GM21423 (cell line): ENCODE results near the gene KLHL24.
"Not testable (repeated sequence)": the region's sequence is repeated elsewhere in the genome, so short reads cannot be mapped to it uniquely, and the experiment has no call there.

Experiments
- ATAC-seq: cut with Tn5 transposase; IDR thresholded peaks from one replicate; pipeline ENCODE4 v1.9.1; 2021; ENCODE audit warnings: mild to moderate bottlenecking, moderate library complexity; ENCODE audit not compliant: unreplicated experiment

Gene KLHL24, protein sequence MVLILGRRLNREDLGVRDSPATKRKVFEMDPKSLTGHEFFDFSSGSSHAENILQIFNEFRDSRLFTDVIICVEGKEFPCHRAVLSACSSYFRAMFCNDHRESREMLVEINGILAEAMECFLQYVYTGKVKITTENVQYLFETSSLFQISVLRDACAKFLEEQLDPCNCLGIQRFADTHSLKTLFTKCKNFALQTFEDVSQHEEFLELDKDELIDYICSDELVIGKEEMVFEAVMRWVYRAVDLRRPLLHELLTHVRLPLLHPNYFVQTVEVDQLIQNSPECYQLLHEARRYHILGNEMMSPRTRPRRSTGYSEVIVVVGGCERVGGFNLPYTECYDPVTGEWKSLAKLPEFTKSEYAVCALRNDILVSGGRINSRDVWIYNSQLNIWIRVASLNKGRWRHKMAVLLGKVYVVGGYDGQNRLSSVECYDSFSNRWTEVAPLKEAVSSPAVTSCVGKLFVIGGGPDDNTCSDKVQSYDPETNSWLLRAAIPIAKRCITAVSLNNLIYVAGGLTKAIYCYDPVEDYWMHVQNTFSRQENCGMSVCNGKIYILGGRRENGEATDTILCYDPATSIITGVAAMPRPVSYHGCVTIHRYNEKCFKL

DNA sequence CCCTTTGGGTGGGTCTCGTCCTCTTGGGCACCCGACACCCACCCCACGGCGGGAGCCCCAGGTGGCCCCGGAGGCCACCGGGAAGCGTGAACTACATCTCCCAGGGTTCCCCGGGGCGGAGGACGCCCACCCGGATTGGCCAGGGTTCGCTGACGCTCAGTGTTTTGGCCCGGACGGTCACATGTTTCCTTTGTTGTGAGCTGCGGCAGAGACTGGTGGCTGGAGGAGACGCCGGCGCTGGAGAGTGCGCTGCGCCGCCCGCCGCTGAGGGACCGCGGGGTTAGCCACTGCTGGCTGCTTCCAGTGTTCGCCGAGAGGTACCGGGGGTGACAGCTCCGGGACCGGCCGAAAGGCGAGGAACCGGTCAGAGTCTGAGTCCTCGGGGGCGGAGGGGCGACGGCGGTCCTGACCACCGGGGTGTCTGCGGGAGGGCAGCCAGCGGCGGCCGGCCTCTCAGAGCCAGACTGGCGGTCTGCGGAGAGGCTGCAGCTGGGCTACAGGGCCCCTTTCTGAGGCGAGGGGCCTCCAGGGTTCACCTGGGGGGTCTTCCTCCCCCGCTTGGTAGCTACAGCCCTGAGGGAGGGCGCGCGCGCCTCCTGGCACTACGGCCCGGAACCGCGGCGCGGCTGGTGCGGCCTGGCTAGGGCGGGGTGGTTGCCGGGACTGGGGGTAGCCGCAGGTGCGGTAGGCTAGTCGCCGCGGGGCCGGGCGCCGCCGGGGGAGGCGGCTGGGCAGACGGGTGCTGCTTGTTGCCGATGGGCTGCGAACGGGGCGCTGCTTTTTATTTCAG lies at the start of gene KLHL24:
Gene KLHL24 (plus strand): TSS at position 193 of the 790 bp plus-strand sequence. CDS start 14,734 bp downstream, outside the sequence.
- peak; percentile 89 for ATAC-seq

DNA sequence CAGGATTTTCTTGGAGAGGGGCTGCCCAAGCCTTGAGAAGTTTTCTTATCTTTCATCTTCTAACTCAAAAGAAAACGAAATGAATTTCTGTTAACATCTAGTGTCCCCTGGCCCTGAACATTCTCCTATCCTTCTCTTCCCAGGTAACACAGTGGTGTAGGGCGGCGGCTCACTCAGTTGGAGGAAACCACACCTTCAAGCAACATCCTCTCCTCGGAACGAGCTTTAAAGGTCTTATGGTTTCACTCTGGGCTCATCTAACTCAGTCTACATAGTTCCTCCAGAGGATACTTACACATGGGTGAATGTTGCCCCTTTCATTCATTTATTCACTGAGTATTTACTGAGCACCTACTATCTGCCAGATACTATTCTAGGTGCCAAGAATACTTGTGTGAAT lies 48.9 kb upstream of the KLHL24 start:
- ATAC-seq: no peak

DNA sequence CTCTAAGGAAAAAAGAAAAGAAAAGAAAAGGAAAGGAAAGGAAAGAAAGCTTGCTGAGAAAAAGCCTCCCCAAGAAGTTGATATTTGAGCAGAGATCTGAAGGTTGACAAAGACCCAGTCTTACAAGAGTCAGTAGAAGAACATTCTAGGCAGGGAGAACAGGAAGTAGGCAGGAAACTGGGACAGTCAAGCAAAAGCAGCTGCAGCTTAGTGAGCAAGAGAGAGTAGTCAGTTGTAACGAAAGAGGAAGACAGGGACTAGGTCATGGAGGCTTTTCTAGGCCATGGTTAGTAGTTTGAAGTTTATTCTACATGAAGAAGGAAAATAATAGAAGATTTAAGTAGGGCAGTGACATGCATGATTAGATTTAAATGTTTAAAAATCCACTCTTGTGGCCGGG lies 48.1 kb upstream of the KLHL24 start:
- no peak for ATAC-seq

DNA sequence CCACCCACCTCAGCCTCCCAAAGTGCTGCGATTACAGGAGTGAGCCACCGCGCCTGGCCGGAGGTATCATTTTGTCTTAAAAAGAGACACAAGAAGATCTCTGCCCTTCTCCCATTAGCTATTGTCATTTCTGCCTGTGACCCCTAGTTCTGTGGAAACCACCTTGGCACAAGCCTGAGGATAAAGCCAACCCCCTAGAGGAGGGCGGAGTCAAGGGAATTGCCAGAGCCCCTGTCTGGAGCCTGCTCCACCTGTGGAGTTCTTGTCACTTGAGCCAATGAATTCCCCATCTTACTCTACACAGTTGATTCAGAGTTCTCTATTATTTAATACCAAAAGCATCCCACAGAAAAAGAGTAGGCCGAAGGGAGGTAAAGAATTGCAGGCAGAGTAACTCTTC lies 45.0 kb upstream of the KLHL24 start:
- ATAC-seq: no peak

DNA sequence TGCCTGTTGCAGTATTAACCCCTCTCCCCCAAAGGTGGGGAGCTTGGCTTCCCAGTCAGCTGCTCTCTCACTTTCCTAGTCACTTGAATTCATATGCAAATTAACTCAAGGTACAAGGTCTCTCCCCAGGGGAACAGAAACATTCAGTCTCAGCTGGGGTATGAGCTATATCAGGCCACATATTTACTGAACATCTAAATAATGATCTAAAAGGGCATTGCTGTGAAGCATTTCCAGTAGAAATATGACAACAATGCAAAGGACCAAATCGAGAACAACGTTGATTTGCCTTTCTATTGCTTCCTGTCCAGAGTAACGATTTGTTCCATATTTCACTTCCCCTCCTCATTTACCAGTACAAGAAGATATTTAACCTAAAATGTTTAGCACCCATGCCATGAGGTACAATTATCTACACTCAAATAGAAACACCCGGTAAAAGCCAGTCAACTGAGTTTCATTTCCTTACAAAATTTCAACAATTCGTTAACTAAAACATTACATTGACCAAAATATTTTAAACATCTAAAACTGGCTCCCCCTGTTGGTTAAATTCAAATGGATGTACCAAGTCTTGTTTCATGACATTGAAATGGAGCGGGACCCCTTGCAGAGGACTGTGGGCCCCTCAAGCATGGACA lies 43.4 kb upstream of the KLHL24 start:
- peak; percentile 96 for ATAC-seq

DNA sequence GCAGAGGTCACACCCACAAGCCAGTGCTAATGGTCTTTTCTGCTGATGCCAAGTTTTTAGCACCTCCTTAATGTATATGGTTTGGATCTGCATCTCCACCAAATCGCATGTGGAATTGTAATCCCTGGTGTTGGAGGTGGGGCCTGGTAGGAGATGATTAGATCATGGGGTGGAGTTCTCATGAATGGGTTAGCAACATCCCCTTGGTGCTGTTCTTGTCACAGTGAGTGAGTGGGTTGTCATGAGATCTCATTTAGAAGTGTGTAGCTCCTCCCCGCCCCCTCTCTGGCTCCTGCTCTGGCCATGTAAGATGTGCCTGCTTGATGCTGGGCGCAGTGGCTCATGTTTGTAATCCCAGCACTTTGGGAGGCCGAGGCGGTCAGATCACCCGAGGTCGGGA lies 42.6 kb upstream of the KLHL24 start:
- ATAC-seq: no peak

DNA sequence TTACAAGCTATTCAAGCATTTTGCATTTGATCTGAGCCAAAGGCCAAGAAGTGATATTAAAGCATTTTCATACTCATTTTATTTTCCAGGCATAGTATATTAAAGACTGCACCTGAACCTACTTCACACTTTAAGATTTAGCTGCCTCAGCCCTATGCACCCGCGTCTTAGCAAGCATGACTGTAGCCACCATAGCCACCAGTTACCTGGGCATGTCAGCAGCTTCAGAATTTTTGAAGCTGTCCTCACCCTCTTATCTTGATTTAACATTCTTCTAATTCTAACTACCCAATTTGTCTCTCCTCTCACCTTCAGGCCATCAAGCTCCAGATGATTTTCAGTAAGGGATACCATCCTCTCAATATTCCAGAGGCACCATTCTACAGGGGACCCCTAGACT lies 40.8 kb upstream of the KLHL24 start:
- ATAC-seq: no peak

DNA sequence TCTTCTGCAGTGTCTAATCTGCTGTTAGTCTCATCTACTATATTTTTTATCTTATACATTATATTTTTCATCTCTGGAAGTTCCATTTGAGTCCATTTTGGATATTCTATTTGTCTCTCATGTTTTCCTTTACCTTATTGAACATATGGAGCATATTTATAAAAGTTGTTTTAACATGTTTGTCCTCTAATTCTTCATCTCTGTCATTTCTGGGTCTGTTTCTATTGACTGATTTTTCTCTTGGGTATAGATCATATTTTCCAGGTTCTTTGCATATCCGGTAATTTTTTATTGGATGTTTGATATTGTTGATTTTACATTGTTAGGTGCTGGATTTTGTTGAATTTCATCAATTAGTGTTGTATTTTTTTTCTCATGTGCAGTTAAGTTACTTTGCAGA lies 37.5 kb upstream of the KLHL24 start:
- no peak for ATAC-seq

DNA sequence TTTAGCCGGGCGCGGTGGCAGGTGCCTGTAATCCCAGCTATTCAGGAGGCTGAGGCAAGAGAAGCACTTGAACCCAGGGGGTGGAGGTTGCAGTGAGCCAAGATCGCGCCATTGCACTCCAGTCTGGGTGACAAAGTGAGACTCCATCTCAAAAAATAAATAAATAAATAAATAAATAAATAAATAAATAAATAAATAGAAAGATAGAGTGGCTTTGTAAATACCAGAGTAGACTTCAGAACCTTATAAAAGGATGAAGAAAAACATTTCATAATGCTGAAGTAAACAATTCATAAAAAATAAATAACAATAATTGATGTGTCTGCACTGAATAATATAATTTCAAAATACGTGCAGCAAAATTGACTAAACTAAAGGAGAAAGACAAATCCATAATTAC lies 24.1 kb upstream of the KLHL24 start:
- not testable (repeated sequence) for ATAC-seq

DNA sequence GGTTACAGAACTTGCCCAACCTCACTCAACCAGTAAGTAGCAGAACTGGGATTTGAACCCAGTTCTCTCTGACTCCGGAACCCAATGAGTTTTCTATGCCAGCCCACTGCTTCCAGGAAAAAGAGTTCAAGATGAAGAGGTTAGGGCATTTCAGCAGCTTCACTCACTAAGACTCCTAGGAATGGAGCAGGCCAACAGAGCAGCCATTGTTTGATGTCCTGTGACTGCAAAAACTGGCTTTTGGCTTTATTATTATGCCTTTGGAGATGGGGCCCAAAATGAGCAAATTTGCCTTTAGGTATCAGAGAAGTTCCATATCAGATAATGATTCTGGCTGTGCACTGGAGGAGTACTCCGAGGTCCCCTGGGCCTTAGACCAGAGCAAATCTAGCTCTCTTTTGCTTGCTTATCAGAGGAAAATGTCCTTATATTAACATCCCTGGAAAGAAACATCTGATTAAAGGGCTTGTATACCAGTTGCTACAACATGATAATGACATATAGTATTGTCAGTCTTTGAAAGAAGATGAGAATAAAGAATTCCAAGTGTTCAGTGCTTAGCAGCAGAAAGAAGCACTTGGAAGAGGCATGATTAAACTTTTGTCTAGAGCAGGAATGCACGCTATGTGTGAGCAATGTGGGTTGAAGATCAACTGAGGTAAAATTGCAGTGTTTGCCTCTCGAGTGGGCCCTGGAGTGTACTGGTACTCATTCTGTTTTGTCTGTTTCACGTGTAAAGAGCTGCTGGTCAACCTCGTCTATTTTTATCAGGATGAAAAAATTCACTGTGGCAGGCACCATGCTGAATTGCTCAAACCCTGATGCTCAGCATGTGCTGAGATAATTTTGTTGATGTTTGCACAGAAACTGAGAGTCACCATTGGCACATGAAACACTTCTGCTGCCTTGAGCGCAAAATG lies 21.8 kb upstream of the KLHL24 start:
- ATAC-seq: no peak

DNA sequence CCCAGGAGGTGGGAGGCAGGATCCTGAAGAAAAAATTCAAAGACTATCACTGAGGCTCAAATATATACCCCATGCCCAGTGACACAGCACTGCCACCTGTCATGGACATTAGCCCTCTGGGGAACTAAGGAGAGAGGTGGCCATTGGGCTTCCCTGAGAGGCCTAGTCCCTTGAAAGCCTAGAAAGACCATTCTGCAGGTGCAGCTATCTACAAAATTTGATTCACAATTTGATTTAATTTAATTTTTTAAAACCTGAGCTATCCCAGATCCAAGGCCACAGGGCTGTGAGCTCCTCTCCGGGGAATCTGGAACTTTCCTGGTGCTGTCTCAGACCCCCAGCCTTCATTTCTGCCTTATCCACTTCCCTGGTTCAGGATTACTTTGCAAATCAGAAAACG lies 16.9 kb upstream of the KLHL24 start:
- no peak for ATAC-seq

DNA sequence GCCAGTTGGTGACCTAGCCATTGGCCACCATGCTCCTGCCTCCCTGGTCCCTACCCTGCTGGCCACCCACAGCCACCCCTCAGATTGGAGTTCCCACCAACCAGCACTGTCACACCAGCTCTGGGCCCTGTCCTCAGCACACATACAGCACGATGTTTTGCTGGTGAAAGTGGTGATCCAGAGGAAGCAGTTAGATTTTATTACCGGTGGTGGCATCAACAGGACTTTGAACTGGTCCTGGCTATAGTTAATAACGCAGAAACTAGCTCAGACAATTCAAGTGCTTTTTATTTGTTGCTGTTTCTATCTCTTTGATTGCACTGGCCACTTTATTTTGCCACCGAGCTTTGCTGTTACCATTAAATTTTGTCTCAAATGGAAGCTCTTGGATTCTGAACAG lies 16.4 kb upstream of the KLHL24 start:
- ATAC-seq: no peak

DNA sequence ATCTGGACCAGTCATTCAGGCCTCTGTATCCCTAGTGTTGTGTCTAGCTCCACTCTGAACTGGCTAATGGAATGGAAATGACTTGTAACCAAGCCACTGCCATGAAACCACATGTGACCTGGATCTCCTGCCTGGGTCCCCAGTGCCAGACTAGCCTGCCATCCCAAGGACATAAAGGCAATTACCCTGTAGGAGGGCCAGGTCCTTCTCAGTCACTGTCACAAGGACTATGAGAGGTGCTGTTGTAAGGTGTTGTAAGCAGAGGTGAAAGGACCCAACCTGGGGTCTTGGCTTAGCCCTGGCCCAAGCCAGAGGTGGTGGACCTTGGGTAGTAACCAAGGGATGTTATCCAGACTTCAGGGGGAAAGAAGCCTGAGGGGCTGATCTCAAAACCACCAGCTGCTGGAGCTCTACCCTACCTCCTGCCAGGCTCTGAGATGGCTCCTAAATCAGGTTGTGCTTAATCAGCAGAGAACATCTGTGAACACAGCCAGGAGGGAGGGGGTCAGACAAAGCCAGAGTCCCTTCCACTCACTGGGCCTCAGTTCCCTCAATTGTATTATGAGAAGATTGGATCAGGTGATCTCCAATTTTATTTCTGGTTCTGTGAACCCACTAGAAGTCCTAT lies 15.7 kb upstream of the KLHL24 start:
- no peak for ATAC-seq

DNA sequence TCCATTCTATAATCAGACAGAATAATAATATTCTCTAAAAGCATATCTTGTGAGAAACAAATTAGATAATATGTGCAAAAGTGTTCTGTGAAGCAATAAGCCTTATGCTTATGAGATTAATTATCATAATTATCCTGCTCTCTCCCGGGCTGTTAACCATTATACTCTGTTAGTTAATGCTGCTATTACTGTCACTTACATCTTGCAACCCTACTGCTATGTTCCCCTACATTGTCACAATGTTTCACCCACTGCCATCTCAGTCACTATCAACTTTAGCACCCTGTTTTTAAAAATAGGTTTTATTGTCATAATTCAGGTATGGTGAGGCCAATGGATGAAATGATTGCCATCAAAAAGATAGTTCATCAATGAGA lies 15.2 kb upstream of the KLHL24 start:
- no peak for ATAC-seq

DNA sequence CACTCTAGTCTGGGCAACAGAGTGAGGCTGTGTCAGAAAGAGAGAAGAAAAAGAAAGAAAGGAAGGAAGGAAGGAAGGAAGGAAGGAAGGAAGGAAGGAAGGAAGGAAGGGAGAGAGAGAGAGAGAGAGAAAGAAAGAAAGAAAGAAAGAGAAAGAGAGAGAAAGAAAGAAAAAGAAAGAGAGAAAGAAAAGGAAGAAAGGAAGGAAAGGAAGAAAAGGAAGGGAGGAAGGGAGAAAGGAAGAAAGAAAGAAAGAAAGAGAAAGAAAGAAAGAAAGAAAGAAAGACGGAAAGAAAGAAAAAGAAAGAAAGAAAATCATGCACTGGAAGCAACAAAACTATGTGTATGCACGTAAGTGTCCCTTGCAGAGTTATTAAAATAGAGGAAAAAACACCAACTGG lies 12.9 kb upstream of the KLHL24 start:
- not testable (repeated sequence) for ATAC-seq

DNA sequence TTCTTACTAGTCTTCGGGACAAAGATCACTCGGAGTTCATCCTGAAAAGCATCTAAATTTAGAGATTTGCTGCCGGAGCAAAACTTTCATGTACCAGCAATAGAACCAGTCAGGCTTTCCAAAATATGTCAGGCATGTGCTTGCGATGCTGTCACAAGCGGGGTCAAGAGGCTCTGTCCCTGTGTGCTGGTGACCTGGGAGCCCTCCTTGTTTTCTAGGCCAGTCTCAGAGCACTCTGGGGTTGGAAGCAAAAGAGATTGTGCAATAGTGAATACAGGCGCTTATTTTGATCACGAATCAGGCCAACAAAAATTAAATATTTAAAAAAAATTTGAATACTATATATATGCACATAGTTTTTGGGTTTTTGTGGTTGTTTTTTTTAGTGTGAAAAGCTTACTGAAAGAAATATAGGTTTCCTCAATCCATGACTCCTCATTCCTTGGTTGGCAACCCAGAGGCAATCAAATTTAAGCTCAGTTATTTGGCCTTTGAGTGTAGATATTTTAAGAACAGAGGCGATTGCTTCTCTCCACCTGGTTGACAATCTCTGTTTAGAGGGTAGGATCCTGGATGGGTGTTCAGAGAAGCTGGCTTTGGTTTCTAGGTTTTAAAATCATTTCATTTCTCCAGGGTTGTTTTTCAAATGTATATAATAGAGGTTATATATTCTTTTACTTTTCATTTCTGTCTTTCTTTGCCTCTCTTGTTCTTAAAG lies 8.4 kb upstream of the KLHL24 start:
- ATAC-seq: no peak

DNA sequence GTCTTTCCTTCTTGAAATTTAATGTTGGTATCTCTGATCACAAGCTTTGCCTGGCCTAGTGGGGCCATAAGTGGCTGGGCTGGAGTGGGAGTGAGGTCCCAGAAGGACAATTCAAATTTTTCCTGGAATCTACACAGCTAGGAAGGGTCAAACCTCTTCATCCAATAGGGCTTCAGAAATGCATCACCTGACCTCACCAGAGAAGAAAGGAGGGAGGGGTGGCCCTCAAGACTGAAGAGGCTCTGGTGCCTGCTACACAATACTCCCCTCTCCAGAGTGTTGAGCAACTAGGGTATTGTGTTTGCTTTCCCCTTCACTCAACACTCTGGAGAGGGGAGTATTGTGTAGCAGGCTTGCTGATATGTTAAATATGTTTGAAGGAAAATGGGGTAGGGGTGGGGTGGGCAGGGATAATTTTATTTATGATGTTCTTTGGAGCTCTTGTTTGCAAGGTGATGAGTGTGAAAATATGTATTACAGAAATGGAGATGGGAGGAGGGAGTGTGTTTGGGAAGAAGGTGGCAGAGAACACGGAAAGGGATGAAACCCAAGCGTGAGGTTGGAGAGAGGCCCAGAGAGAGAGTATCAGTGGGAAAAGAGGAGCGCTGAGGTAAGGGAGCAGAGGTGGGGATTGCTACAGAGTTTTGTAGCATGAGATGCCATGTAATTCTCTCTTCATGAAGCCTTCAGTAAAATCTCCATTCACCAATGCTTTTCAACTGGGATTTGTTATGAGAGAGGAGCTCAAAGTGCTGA lies 5.7 kb upstream of the KLHL24 start:
- no peak for ATAC-seq

DNA sequence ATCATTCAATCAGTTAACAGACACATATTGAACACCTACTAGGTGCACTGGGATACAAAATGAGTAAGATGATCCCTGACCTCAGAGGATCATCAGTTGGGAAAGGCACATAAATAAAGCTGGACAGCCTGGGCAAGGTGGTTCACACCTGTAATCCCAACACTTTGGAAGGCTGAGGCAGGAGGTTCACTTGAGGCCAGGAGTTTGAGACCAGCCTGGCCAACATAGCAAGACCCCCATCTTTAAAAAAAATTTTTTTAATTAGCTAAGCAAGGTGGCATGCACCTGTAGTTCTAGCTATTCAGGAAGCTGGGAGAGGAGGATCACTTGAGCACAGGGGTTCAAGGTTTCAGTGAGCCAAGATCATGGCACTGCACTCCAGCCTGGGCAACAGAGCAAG lies 3.7 kb upstream of the KLHL24 start:
- no peak for ATAC-seq

DNA sequence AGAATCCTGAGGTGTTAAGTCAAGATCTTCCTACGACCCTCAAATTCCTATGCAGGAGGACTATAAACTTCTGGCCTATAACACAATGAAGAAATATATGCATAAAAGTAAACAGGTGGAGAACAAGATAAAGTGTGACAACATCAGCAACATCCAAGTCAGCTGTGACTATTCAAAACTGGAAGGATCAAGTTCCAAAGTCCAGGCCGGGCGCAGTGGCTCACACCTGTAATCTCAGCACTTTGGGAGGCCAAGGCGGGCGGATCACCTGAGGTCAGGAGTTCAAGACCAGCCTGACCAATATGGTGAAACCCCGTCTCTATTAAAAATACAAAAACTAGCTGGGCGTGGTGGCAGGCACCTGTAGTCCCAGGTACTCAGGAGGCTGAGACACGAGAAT lies 2.7 kb upstream of the KLHL24 start:
- not testable (repeated sequence) for ATAC-seq
